Measurements from ENCODE around the gene PLPP4. TPM values are rescaled to one million over a fixed set of nuclear protein-coding genes. Genes with fewer than 3 reads are reported as not detected.

PLPP4 gene
- total RNA-seq, 1 donor from 2014 or later, result 5.3 TPM

DNA sequence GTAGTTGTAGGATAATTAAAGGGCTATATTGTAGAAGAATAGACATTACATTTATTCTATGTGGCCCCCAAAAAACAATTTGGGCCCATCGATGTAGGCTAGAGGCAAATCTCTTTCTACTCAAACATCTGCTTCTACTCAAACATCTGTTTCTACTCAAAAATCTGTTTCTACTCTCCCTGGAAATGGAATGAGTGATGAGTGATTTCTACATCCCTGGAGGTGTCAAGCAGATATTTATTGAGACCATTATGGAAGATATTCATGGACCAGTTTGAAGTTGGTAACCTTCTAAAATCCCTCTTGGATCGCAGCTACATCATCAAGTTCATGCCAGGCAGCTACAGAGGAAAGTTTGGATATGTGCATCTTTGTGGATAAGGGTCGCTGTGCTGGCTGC, 5.1 kb upstream of the PLPP4 start:
- TF ChIP-seq, protein P1, sequence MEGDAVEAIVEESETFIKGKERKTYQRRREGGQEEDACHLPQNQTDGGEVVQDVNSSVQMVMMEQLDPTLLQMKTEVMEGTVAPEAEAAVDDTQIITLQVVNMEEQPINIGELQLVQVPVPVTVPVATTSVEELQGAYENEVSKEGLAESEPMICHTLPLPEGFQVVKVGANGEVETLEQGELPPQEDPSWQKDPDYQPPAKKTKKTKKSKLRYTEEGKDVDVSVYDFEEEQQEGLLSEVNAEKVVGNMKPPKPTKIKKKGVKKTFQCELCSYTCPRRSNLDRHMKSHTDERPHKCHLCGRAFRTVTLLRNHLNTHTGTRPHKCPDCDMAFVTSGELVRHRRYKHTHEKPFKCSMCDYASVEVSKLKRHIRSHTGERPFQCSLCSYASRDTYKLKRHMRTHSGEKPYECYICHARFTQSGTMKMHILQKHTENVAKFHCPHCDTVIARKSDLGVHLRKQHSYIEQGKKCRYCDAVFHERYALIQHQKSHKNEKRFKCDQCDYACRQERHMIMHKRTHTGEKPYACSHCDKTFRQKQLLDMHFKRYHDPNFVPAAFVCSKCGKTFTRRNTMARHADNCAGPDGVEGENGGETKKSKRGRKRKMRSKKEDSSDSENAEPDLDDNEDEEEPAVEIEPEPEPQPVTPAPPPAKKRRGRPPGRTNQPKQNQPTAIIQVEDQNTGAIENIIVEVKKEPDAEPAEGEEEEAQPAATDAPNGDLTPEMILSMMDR (IDR thresholded peaks at IDR 0.05; ENCODE audit: insufficient read depth, low read length, poor library complexity, severe bottlenecking), result no peak
- H3K4me3 ChIP-seq (ENCODE audit: low read depth, low read length), result no peak overlapping the region
- H3K36me3 ChIP-seq (ENCODE audit: control insufficient read depth, insufficient read depth, low read length), result no peaks in the 10 kb centered on the region
- DNase-seq (ENCODE audit: low read depth), result no peak
- H3K27me3 ChIP-seq (ENCODE audit: control insufficient read depth, insufficient read depth, low read length), result no peaks in the 10 kb centered on the region

DNA sequence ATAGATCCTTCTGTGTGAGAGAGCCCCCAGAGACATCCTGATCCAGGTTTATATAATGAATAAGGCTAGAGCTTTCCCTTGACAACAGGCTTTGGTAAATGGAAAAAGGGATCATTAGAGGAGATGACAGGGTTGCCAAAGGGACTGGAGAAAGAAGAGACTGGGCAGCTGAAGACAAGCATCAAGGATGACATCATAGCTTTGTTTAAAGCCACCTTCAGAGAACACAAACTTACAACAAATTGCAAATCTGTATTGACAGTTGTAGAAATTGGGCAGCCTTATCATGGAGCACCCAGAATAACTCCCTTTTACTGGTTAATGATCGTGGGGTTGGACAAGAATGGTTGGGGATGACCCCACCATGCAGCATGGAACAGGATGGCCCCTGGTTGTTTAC, 3.7 kb upstream of the PLPP4 start:
- Histone ChIP-seq H3K36me3 (ENCODE audit: control insufficient read depth, insufficient read depth, low read length) (no peaks in the 10 kb centered on the region), H3K4me3 (ENCODE audit: low read depth, low read length) (no peak overlapping the region), H3K27me3 (ENCODE audit: control insufficient read depth, insufficient read depth, low read length) (no peaks in the 10 kb centered on the region)
- DNase-seq (ENCODE audit: low read depth), result no peak
- TF ChIP-seq, protein P1 (IDR thresholded peaks at IDR 0.05; ENCODE audit: insufficient read depth, low read length, poor library complexity, severe bottlenecking), result no peak

DNA sequence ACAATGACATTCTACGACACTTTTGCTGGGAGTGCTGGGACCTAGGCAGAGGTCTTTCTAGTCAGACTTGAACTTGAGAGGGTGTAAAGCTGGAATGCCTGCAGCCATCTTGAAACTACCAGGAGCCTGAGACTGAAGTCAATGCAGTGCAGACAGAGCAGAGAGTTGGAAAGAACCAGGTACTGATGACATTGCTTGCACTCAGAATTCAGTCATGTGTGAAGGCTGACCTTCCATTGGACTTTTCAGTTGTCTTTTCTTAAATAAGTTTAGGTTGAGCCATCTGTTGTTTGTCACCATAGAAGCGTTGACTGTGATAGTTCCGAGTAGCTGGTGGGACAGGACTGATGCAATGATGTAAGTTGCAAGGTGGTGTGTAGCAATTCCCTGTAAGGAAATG, 3.1 kb upstream of the PLPP4 start:
- TF ChIP-seq, protein P1 (IDR thresholded peaks at IDR 0.05; ENCODE audit: insufficient read depth, low read length, poor library complexity, severe bottlenecking), result no peak
- no peak overlapping the region for H3K4me3 ChIP-seq (ENCODE audit: low read depth, low read length)
- no peaks in the 10 kb centered on the region for H3K36me3 ChIP-seq (ENCODE audit: control insufficient read depth, insufficient read depth, low read length)
- no peaks in the 10 kb centered on the region for H3K27me3 ChIP-seq (ENCODE audit: control insufficient read depth, insufficient read depth, low read length)
- DNase-seq (ENCODE audit: low read depth), result no peak

DNA sequence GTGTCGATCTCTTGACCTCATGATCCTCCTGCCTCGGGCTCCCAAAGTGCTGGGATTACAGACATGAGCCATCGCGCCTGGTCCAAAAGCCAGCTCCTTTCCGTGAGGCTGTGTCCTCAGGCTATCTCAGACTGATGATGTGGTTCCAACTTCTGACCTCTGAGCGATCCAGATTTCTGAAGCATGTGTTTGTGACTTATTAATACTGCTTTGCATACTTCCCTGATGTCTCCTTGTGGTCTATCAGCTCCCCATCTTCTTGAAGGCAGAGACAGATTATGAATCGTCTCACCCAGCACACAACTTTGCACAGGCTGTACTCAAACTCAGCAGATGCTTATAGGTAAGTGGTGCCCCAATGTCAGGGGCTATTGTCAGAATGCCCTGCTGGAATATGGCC, 2.0 kb upstream of the PLPP4 start:
- H3K4me3 ChIP-seq (ENCODE audit: low read depth, low read length), result no peak overlapping the region
- no peaks in the 10 kb centered on the region for H3K36me3 ChIP-seq (ENCODE audit: control insufficient read depth, insufficient read depth, low read length)
- TF ChIP-seq, protein P1 (IDR thresholded peaks at IDR 0.05; ENCODE audit: insufficient read depth, low read length, poor library complexity, severe bottlenecking), result no peak
- H3K27me3 ChIP-seq (ENCODE audit: control insufficient read depth, insufficient read depth, low read length), result no peaks in the 10 kb centered on the region
- DNase-seq (ENCODE audit: low read depth), result no peak

DNA sequence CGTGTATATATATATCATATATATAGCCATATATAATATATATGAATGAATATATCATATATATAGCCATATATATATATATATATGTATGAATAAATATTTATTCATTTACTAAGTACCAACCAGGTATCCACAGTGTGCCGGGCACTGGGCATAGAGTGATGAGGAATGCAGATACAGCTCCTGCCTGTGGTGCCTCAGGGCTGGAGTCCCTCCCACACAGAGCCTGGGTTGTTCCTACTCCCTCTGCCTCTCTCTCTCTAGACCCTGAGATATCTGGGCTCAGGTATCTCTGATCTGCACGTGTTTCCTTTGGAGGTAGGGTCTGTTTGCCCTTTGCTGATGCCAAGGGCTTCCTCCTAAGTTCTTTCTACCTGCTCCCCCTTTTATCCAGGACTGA, 1.4 kb upstream of the PLPP4 start:
- no peak for DNase-seq (ENCODE audit: low read depth)
- Histone ChIP-seq H3K27me3 (ENCODE audit: control insufficient read depth, insufficient read depth, low read length) (no peaks in the 10 kb centered on the region), H3K4me3 (ENCODE audit: low read depth, low read length) (no peak overlapping the region), H3K36me3 (ENCODE audit: control insufficient read depth, insufficient read depth, low read length) (no peaks in the 10 kb centered on the region)
- TF ChIP-seq, protein P1 (IDR thresholded peaks at IDR 0.05; ENCODE audit: insufficient read depth, low read length, poor library complexity, severe bottlenecking), result no peak

DNA sequence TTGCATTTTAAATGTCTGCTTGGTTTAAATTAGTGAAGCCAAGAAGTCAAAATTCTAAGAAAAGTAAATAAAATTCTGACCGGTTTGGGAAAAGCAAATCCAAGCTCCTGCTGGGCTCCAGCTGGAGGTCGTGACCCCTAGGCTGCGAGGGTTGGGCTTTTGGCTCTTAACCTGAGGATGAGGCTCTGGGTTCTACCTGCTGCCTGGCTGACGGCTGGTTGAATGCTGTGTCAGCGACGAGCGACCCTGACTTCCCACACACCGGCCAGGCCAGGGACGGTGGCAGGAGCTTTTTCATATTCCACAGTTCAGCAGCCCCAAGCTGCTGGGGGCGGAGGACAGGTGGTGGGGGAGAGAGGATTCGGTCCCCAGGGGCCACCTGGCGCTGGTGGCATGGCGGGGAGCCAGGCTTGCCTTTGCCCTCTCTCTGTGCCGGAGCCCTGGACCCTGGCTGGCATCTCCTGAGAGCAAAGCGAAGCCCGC, 843 bp upstream of the PLPP4 start:
- TF ChIP-seq, protein P1 (IDR thresholded peaks at IDR 0.05; ENCODE audit: insufficient read depth, low read length, poor library complexity, severe bottlenecking), result no peak
- H3K27me3 ChIP-seq (ENCODE audit: control insufficient read depth, insufficient read depth, low read length), result no peaks in the 10 kb centered on the region
- peak overlapping the region; percentile 76 for H3K4me3 ChIP-seq (ENCODE audit: low read depth, low read length)
- DNase-seq (ENCODE audit: low read depth), result no peak
- no peaks in the 10 kb centered on the region for H3K36me3 ChIP-seq (ENCODE audit: control insufficient read depth, insufficient read depth, low read length)

Measured in kidney epithelial cell (primary cell).